Stimulated activated naive B cell treated with anti-CD40 and anti-IgM and Interleukin-4, amounts not matched to agents 10 μg/mL and 1 μg/mL and 100 μg/mL, for 72 hours (primary cell): Measurements from ENCODE around the gene WDR46.
A peak's percentile ranks its signal among the peaks of the same experiment; 100 is the strongest.

Experiments
- ATAC-seq, 2 donors: fragments of 150-1000 bp; cut with Tn5 transposase; replicated peaks; 2 replicates each; pipeline ENCODE4 v1.10.0; 2021; ENCODE audit warnings: moderate library complexity in 1 of 2
- DNase-seq: peaks from one replicate; pipeline ENCODE4 v3.0.0; 2021
- H3K27ac Mint-ChIP-seq: one replicate; pipeline ENCODE4 v1.8.0; 2022; ENCODE audit warnings: mild to moderate bottlenecking, mixed read lengths
- H3K27me3 Mint-ChIP-seq, 2 donors: one replicate each; pipeline ENCODE4 v1.8.0; 2022; ENCODE audit warnings: mixed read lengths in 2 of 2
- H3K36me3 Mint-ChIP-seq, 2 donors: one replicate each; pipeline ENCODE4 v1.8.0; 2022; ENCODE audit warnings: mixed read lengths in 2 of 2, mild to moderate bottlenecking in 1 of 2
- H3K4me1 Mint-ChIP-seq, 2 donors: one replicate each; pipeline ENCODE4 v1.8.0; 2022; ENCODE audit warnings: mixed read lengths in 2 of 2, mild to moderate bottlenecking in 1 of 2
- H3K4me3 Mint-ChIP-seq, 2 donors: one replicate each; pipeline ENCODE4 v1.8.0; 2022; ENCODE audit warnings: mild to moderate bottlenecking in 2 of 2, mixed read lengths in 2 of 2, moderate library complexity in 1 of 2
- H3K9me3 Mint-ChIP-seq, 2 donors: one replicate each; pipeline ENCODE4 v1.8.0; 2022; ENCODE audit warnings: mixed read lengths in 2 of 2, mild to moderate bottlenecking in 1 of 2

Gene WDR46, protein sequence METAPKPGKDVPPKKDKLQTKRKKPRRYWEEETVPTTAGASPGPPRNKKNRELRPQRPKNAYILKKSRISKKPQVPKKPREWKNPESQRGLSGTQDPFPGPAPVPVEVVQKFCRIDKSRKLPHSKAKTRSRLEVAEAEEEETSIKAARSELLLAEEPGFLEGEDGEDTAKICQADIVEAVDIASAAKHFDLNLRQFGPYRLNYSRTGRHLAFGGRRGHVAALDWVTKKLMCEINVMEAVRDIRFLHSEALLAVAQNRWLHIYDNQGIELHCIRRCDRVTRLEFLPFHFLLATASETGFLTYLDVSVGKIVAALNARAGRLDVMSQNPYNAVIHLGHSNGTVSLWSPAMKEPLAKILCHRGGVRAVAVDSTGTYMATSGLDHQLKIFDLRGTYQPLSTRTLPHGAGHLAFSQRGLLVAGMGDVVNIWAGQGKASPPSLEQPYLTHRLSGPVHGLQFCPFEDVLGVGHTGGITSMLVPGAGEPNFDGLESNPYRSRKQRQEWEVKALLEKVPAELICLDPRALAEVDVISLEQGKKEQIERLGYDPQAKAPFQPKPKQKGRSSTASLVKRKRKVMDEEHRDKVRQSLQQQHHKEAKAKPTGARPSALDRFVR

GRCh38 chr6:33288921-33289783, at the start of gene WDR46, which contains the start of gene PFDN6:
WDR46 (minus strand) TSS chr6:33289239; CDS start chr6:33289170, 69 bp downstream.
PFDN6 (plus strand) TSS chr6:33289601; CDS start chr6:33289857, 256 bp downstream.
- H3K4me3 Mint-ChIP-seq: peak within 1 kb of the TSS; percentile 87 to 100
- DNase-seq: peak; percentile 80
- peaks cover 27 to 60% of the 10 kb centered on the region in 2 donors for H3K36me3 Mint-ChIP-seq
- H3K27me3 Mint-ChIP-seq: no peaks in the 10 kb centered on the region
- no peaks in the 10 kb centered on the region for H3K9me3 Mint-ChIP-seq
- peak within 1 kb of the TSS; percentile 99 for H3K27ac Mint-ChIP-seq
- peaks cover 33 to 40% of the 10 kb centered on the region in 2 donors for H3K4me1 Mint-ChIP-seq
- peak; percentile 98 for ATAC-seq

- DNase-seq: no peak
- no peak overlapping the region for H3K27ac Mint-ChIP-seq
- H3K4me1 Mint-ChIP-seq: peaks cover 32 to 58% of the 10 kb centered on the region in 2 donors
- H3K9me3 Mint-ChIP-seq: no peaks in the 10 kb centered on the region
- no peak overlapping the region for H3K4me3 Mint-ChIP-seq
- no peaks in the 10 kb centered on the region for H3K36me3 Mint-ChIP-seq
- H3K27me3 Mint-ChIP-seq: no peaks in the 10 kb centered on the region
- ATAC-seq: no peak
Observed at GRCh38 chr6:33336495-33336894, 47.5 kb upstream of the WDR46 start.

GRCh38 chr6:33335916-33336315, 46.9 kb upstream of the WDR46 start:
- ATAC-seq (peak; percentile 67 to 86), DNase-seq (no peak)
- Mint-ChIP-seq H3K4me3 (no peak overlapping the region), H3K36me3 (no peaks in the 10 kb centered on the region), H3K9me3 (no peaks in the 10 kb centered on the region), H3K27ac (no peak overlapping the region), H3K27me3 (no peaks in the 10 kb centered on the region), H3K4me1 (peaks cover 34 to 64% of the 10 kb centered on the region in 2 donors)

DNA sequence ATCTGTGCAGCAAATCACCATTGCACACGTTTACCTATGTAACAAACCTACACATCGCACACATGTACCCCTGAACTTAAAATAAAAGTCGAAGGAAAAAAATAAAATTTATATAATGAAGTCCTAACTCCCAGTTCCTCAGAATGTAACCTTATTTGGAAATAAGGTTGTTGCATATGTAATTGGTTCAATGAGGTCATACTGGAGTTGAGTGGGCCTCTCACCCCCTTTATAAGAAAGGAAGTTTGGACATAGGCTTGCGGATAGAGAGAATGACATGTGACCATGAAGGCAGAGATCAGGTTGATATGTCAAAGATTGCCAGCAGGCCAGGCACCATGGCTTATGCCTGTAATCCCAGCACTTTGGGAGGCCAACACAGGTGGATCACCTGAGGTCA, 44.6 kb upstream of the WDR46 start:
- Mint-ChIP-seq H3K9me3 (no peaks in the 10 kb centered on the region), H3K27me3 (no peaks in the 10 kb centered on the region), H3K27ac (no peak overlapping the region), H3K4me1 (peaks cover 34 to 68% of the 10 kb centered on the region in 2 donors), H3K36me3 (no peaks in the 10 kb centered on the region), H3K4me3 (no peak overlapping the region)
- no peak for ATAC-seq
- no peak for DNase-seq

DNA sequence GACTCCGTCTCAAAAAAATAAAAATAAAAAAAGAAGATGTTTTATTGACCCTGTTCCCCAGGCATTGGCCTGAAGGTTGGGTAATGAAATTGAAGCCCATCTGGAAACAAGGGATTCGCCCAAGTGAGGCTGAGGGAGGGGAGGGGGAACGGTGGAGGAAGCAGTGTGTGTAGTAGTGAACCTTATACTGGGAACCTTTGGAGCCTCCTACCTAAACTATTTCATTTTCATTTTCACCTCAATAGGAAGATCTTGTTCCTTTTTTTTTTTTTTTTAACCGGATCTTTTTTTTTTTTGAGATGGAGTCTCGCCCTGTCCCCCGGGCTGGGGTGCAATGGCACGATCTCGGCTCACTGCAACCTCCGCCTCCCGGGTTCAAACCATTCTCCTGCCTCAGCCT, 41.7 kb upstream of the WDR46 start:
- H3K4me3 Mint-ChIP-seq: peak overlapping the region; percentile 57 to 62
- H3K9me3 Mint-ChIP-seq: no peaks in the 10 kb centered on the region
- H3K27ac Mint-ChIP-seq: peak overlapping the region; percentile 80
- peaks cover 33 to 68% of the 10 kb centered on the region in 2 donors for H3K4me1 Mint-ChIP-seq
- no peaks in the 10 kb centered on the region for H3K27me3 Mint-ChIP-seq
- ATAC-seq: peak in 1 of 2 donors; percentile 43
- H3K36me3 Mint-ChIP-seq: no peaks in the 10 kb centered on the region
- DNase-seq: no peak

DNA sequence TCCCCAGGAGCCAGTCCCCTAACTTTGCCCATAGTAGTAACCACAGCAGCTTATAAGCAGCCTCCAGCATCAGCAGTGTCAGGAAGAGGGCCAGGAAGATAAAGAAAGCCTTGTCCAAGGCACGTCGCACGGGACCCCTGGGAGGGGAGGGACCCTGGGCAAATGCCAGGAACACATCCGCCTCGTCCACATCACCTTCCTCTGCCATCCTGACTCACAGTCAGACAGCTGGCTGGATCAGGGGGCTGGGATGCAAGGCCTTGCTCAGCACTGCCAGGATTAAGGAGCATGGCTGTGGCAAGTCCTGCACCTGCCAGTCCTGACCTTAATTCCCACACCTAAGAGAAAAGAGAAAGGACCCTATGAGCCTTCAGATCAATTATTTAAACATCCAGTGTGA, 40.0 kb upstream of the WDR46 start:
- no peaks in the 10 kb centered on the region for H3K36me3 Mint-ChIP-seq
- H3K4me1 Mint-ChIP-seq: peaks cover 24 to 61% of the 10 kb centered on the region in 2 donors
- DNase-seq: no peak
- no peak for ATAC-seq
- no peak overlapping the region for H3K4me3 Mint-ChIP-seq
- peak overlapping the region; percentile 33 for H3K27ac Mint-ChIP-seq
- H3K9me3 Mint-ChIP-seq: no peaks in the 10 kb centered on the region
- no peaks in the 10 kb centered on the region for H3K27me3 Mint-ChIP-seq

DNA sequence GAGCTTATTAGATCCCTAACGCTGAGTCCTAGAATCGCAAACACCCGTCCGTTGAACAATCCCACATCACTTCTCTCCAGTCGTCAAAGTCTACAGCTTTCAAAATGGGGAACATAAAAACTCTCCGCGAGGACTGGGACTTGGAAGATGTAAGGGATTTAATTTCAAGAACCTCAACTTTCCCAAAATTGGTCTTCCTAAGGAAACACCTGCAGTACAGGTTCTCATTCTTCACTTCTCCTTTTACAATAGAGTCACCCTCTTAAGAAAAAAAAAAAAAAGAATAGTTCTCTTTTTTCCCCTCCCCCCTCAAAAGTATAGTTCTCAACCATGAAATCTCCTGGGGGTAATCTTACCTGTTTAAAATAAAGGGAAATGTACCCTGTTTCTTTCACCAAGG, 35.1 kb upstream of the WDR46 start:
- Mint-ChIP-seq H3K27ac (peak overlapping the region; percentile 99), H3K36me3 (peaks cover 30 to 35% of the 10 kb centered on the region in 2 donors), H3K27me3 (no peaks in the 10 kb centered on the region), H3K4me3 (peak overlapping the region; percentile 90 to 97), H3K4me1 (peaks cover 37 to 52% of the 10 kb centered on the region in 2 donors), H3K9me3 (no peaks in the 10 kb centered on the region)
- ATAC-seq: peak; percentile 22 to 39
- no peak for DNase-seq

- ATAC-seq: peak in 1 of 2 donors; percentile 3
- Mint-ChIP-seq H3K4me3 (peak overlapping the region; percentile 90 to 97), H3K4me1 (peaks cover 38 to 52% of the 10 kb centered on the region in 2 donors), H3K36me3 (peaks cover 35 to 41% of the 10 kb centered on the region in 2 donors), H3K27ac (peak overlapping the region; percentile 99), H3K27me3 (no peaks in the 10 kb centered on the region), H3K9me3 (no peaks in the 10 kb centered on the region)
- no peak for DNase-seq
Observed at GRCh38 chr6:33323623-33323948, 34.5 kb upstream of the WDR46 start.

DNA sequence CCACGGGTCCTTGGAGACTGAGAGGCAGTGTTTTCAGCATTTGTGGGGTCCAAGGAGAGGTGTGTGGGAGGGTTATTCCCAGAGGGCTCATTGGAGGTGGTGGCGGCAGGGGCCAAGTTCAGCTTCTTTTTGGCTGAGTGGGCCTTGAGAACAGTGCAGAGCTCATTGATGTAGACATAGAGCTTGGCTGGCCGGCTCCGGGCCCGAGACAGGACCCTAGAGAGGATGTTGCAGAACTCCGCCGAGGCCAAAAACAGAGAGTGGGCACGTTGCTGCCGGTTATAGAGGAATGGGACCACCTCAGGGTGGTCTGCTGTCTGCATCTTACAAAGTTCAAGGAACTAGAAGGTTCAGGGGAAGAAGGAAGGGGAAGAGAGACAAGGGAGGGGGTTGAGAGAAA, 32.2 kb upstream of the WDR46 start:
- Mint-ChIP-seq H3K4me1 (peaks cover 50 to 70% of the 10 kb centered on the region in 2 donors), H3K27ac (peak overlapping the region; percentile 44), H3K9me3 (no peaks in the 10 kb centered on the region), H3K27me3 (no peaks in the 10 kb centered on the region), H3K36me3 (peaks cover 46 to 61% of the 10 kb centered on the region in 2 donors), H3K4me3 (peak overlapping the region; percentile 90 to 97)
- no peak for DNase-seq
- no peak for ATAC-seq

GRCh38 chr6:33320315-33321181, 31.5 kb upstream of the WDR46 start:
- Mint-ChIP-seq H3K27me3 (no peaks in the 10 kb centered on the region), H3K36me3 (peaks cover 48 to 68% of the 10 kb centered on the region in 2 donors), H3K4me3 (peak overlapping the region; percentile 90 to 97), H3K4me1 (peaks cover 54 to 77% of the 10 kb centered on the region in 2 donors), H3K27ac (peak overlapping the region; percentile 82), H3K9me3 (no peaks in the 10 kb centered on the region)
- no peak for ATAC-seq
- DNase-seq: no peak

- Mint-ChIP-seq H3K4me1 (peaks cover 61 to 83% of the 10 kb centered on the region in 2 donors), H3K36me3 (peaks cover 52 to 73% of the 10 kb centered on the region in 2 donors), H3K4me3 (peak overlapping the region; percentile 4 to 97), H3K27me3 (no peaks in the 10 kb centered on the region), H3K9me3 (no peaks in the 10 kb centered on the region), H3K27ac (peak overlapping the region; percentile 82)
- ATAC-seq: no peak
- no peak for DNase-seq
Observed at GRCh38 chr6:33319939-33320314, 30.9 kb upstream of the WDR46 start.

DNA sequence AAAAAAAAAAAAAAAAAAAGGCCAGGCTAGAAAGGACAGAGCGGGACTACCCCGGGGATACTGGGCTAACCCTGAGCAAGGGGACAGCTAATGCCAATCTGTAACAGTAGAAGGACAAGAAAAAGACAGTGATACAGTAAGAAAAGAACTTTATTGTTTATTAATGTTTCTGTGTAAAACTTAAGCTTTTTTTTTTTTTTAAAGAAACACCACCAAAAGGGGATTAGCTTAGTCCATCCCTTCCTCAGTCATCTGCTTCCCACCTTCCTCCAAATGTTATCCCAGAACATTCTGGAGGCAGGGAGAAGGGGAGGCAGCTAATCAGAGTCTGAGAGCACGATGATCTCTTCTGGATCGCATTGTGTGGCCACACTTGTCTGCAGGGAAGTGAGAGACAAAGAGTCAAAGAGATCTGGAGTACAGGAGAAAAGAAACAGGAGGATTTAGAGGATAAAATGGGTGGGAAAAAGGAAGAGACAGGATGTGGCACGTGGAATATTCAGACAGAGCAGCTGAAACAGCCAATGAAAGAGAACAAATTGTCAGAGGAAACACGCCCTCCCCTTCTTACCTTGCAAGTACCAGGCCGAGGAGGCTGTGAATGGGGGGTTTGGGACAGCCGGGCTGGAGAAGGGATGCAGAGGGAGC, 29.5 kb upstream of the WDR46 start:
- Mint-ChIP-seq H3K9me3 (no peaks in the 10 kb centered on the region), H3K4me1 (peaks cover 64 to 83% of the 10 kb centered on the region in 2 donors), H3K27me3 (no peaks in the 10 kb centered on the region), H3K27ac (peak overlapping the region; percentile 99), H3K36me3 (peaks cover 56 to 82% of the 10 kb centered on the region in 2 donors), H3K4me3 (peak overlapping the region; percentile 97 to 98)
- ATAC-seq: no peak
- DNase-seq: no peak
